GM10248 (cell line): ENCODE measurements around the gene C11orf16.
A peak's percentile ranks its signal among the peaks of the same experiment; 100 is the strongest.

ENCODE experiments used
- CTCF ChIA-PET: fragments of 300-600 bp; sonication (Branson Sonifier 250); formaldehyde crosslinking; extraction: SDS; loops from one replicate; lab custom pipeline; 2021; ENCODE audit warnings: antibody characterized with exemption; lab: Yijun Ruan, JAX
- POLR2A ChIA-PET: fragments of 350-650 bp; sonication (Branson Sonifier 250); formaldehyde crosslinking; extraction: SDS; loops from one replicate; lab custom pipeline; 2020; ENCODE audit warnings: antibody characterized with exemption; lab: Yijun Ruan, JAX
- DNase-seq: peaks from one replicate; pipeline ENCODE4 v3.0.0; 2012; ENCODE audit errors: extremely low spot score
- CTCF ChIP-seq: IDR thresholded peaks from 2 replicates; pipeline ENCODE4 v1.5.1; 2012; ENCODE audit warnings: mild to moderate bottlenecking, low read depth; ENCODE audit errors: extremely low read depth, missing control alignments, control extremely low read depth

C11orf16 gene

GRCh38 chr11:8871962-8872361 lies 60.8 kb downstream of the C11orf16 start:
- ChIA-PET CTCF (no interaction called here), POLR2A (no interaction called here)
- TF ChIP-seq CTCF: no peak
- no peak for DNase-seq

GRCh38 chr11:8871171-8871775 lies 61.5 kb downstream of the C11orf16 start:
- CTCF ChIA-PET: no interaction called here
- POLR2A ChIA-PET: no interaction called here
- no peak for TF ChIP-seq CTCF
- DNase-seq: no peak

- POLR2A ChIA-PET: no interaction called here
- peak; percentile 49 for DNase-seq
- no peak for TF ChIP-seq CTCF
- CTCF ChIA-PET: no interaction called here
Observed at GRCh38 chr11:8870411-8871170, 62.2 kb downstream of the C11orf16 start.
